GM20431 (cell line): ENCODE results near the gene ARIH2.
"Not testable (repeated sequence)": the region's sequence is repeated elsewhere in the genome, so short reads cannot be mapped to it uniquely, and the experiment has no call there.

Experiments
- in situ Hi-C: fragments of 300-500 bp; cut with MseI, MboI; formaldehyde crosslinking; loops from one replicate; pipeline ENCODE4 v1.15.0; 2020; ENCODE audit warnings: low sequenced_read_pairs; ENCODE audit not compliant: unreplicated experiment

The ARIH2 gene

GRCh38 chr3:48918388-48919214, at the start of gene ARIH2:
ARIH2 (plus strand) TSS chr3:48918842; CDS start chr3:48927559, 8,717 bp downstream.
- in situ Hi-C loops, result no loop called here

- in situ Hi-C loops, result no loop called here
These were observed 41.0 kb upstream of the ARIH2 start for GRCh38 chr3:48877671-48878070.

DNA sequence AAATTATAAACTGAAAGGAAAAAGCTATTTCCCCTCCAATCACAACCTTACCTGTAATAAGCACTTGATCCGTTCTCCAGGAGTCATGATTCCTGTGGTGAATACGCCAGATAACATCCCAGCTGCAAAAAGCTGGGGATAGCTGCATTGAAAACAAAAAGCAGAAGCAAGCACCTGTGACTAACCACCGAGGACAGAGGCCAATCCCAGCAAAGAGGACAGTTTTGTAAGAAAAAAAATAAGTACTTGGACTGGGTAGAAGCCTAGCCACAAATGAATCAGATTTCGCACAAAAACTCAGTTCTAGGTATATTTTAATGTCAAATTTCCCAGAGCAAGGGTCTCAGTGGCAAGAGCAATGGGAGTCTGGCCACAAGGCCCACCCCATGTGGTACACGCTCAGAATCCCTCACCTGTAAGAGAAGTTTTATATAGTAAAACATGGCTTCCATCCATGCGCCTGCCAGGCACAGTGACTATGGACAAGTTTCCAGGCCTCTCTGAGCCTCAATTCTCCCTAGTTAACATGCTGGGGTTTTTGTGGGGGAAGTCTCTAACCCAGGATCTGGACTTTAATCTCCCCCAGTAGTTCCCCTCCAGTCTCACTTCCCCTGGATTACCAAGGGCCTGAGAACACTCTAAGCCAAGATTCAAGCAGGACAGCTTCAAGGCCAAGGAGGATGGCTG, 39.2 kb upstream of the ARIH2 start:
- in situ Hi-C loops, result no loop called here

- in situ Hi-C loops, result no loop called here
These were observed 38.7 kb upstream of the ARIH2 start for GRCh38 chr3:48879994-48880377.

DNA sequence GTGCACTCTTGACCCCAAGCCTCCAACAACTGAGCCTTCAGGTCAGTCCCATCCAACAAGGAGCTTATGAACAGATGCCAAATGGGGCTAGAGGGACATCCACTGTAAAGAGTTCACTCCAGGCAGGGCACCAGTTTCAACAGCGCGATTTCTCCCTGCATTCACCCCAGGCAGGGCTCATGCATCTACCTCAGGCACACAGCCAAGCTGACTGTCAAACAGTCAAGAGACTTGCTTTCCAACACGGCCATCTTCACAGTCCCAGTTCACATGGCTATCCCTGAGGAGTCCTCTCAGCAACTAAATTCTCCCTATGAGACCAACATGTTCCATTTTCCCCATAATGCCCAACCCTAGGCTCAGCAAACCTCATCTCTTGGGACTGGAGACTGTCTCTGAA, 37.6 kb upstream of the ARIH2 start:
- in situ Hi-C loops, result no loop called here

DNA sequence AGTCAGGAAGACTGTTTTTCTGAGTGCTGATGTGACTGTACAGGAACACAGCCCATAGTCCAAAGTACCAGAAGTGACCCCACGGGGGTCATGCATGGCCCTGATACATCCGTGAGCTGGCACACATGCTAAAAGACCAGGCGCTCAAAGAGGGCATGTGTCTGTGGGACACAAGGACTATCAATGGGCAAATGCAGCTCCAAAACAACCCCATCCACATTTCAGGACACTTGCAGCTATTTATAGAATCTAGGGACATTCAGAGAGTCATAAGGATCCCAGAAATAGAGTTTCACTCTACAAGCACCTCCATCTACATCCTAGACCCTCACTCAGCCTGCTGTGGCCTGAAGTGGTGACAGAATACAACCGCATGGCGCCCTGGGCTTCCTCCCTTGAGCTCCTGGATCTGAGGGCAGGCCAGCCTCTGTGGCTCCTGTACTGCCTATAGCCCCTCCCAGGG, 37.0 kb upstream of the ARIH2 start:
- in situ Hi-C loops, result no loop called here

DNA sequence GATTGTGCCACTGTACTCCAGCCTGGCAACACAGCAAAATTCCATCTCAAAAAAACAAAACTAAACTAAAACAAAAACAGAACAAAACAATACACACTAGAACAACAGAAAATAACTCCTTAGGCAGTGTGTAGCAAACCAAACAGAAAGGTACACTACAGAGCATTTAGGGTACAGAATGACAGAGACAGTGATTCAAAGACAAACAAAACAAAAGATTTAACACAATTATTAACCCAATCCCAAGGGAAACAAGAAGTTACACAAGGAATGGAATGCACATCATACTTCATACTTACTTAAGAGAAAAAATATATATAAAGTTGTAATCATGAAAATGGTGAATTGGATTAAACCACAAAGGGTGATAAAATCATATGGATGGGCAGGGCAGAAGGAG, 32.9 kb upstream of the ARIH2 start:
- in situ Hi-C loops, result no loop called here

DNA sequence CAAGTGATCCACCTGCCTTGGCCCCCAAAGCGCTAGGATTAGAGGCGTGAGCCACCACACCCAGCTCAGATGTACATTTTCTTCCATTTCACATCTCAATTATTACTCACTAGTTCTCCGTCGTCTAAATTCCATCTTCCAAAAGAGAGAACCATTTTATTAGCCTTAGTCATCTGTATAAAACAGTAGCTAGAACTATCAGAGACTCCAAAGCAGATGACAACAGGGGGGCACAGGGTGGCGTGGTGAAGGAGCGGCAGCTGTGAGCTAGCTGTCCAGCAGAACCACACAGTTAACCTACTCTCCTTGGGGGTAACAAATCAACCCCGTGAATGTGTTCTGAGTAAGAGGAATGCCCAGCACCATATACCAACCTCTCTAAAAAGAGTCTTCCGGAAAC, 27.0 kb upstream of the ARIH2 start:
- in situ Hi-C loops, result no loop called here

DNA sequence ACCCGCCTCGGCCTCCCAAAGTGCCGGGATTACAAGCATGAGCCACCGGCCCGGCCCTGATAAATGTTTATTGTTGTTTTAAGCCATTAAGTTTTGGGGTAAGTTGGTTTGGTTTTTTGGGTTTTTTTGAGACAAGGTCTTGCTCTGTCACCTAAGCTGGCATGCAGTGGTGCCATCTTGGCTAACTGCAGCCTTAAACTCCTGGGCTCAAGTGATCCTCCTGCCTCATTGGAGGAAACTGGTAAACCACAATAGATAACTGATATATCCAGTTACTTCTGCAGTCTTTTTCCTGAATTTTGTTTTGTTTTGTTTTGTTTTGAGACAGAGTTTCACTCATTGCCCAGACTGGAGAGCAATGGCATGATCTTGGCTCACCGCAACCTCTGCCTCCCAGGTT, 24.1 kb upstream of the ARIH2 start:
- in situ Hi-C loops, result no loop called here

- in situ Hi-C loops, result no loop called here
These were observed 21.7 kb upstream of the ARIH2 start for GRCh38 chr3:48896936-48897335.

GRCh38 chr3:48897460-48898376, 20.9 kb upstream of the ARIH2 start:
- in situ Hi-C loops, result no loop called here

DNA sequence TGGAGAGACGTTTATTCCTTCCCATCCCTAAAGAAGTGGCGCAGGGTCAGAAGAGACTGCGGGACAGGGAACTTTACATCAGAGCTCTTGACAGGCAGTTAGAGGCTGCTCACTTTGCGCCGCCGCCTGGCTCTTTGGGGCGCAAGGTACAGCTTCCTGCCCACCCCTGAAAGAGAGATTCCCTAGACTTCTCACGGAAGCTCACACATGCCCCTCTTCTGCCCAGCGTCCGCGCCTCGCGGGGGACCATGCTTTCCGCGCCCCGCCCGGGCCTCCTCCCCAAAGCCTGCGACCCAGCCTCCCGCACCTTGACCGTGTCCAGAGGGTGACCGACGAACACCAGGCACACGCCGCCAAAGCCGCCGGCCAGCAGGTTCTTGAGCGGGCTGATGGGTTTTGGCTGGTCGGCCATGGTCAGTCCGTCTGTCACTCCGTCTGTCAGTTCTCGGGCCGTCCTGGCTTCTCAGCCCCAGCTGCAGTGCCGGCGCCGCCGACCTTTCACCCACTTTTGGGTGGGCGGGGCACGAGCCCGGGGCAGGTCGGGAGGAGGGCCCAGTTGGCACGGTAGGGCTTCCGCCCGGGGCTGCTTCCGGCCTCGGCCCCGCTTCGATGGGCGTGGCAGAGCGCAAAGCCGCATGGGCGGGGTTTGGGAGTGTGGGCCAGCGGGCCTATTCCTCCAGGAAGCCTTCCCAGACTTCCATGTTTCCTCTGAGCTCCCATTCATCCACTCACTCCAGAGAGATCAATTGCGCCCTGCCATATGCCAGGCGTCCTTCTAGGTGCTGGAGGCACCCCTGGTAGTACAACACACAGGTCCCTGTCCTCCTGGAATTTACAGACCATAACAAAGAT, 20.0 kb upstream of the ARIH2 start, which contains the start of gene SLC25A20:
SLC25A20 (minus strand) TSS at position 500 of the 852 bp plus-strand sequence; CDS start at position 412, 88 bp downstream.
- in situ Hi-C loops, result no loop called here

GRCh38 chr3:48899273-48899672, 19.4 kb upstream of the ARIH2 start:
- in situ Hi-C loops, result no loop called here

GRCh38 chr3:48907026-48907425, 11.6 kb upstream of the ARIH2 start:
- in situ Hi-C loops, result not testable (repeated sequence)

DNA sequence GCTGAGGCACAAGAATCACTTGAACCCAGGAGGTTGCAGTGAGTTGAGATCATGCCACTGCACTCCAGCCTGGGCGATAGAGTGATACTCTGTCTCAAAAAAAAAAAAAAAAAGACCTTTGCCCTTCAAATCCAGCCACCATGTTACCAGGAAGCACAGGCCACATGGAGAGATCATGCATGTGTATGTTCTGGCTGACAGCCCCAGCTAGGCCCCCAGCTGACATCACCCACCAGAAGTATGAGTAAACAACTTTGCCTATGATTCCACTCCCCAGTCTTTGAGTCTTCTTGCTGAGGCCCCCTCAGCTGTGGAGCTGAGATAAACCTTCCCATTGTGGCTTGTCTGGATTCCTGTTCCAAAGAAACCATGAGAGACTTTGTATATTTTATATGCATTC, 3.3 kb upstream of the ARIH2 start:
- in situ Hi-C loops, result no loop called here

DNA sequence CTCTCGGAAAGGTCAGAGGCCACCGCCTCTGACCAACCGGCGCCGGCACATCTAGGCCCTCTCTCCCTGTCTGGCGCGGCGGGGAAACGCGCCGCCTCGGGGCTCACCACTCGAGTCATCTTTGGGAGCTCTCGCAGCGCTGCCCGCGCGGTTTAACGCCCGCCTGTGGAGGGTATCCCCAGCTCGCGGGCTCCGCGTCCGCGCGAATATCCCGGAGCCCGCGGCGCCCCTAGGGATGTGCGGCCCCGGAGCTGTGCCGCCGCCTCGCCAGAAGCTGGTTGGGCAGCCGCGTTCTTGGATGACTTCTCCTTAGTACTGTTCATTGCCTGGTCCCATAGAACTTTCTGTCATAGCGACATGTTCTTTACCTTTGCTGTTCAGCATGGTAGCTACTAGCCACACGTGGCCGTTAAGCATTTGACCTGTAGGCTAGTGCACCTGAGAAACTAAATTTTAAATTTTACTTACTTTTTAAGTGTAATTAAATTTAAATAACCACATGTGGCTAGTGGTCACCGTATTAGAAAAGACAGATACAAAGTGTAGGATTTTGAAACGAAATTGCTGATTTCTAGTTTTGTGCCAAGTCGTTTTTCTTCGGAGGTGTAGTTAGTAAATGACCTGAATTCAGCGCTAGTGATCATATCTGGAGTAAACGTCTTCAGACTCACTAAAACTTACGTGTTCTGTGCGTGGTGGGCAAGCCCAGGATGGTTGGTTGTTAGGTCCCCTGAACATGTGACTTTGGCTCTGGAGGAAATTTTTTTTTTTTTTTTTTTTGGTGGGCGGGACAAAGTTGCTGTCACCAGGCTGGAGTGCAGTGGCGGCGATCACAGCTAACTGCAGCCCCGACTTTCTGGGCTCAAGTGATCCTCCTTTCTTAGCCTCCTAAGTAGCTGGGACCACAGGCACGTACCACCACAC, 835 bp downstream of the ARIH2 start:
- in situ Hi-C loops, result no loop called here

DNA sequence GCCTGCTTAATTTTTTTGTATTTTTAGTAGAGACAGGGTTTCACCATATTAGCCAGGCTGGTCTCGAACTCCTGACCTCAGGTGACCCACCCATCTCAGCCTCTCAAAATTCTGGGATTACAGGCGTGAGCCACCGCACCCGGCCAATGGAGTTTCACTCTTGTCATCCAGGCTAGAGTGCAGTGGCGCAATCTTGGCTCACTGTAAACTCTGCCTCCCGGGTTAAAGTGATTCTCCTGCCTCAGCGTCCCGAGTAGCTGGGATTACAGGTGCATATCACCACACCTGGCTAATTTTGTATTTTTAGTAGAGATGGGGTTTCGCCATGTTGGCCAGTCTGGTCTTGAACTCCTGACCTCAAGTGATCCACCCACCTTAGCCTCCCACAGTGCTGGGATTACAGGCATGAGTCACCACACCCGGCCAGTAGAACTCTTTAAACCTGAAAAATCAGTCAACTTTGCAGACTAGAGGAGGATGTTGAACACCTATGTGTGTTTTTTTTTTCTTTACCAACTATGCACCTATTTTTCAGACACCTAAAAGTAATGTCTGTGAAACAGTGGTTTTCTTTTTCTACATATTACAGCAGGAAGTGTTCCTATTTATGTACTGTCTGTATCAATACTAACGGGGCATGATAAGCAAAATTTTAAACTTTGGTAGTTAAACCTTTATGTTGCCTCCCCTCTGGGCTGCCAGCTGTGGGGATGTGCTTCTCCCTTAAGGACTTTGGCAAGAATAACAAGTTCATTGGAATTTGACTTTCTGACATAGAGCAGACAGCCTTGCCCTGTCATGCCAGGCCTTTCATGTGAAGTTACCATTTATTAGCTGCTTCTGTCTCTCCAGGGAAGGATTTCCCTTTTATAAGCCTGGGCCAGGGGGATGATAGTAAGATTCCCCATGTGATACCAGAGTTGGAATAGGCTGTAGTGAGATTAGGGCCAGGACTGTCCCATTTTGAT, 8.1 kb downstream of the ARIH2 start:
- in situ Hi-C loops, result no loop called here
